Central memory CD8-positive, alpha-beta T cell (primary cell): ENCODE data around the gene OPRD1.

Source experiments
- ATAC-seq: fragments of 150-1000 bp; cut with Tn5 transposase; replicated peaks from 2 replicates; pipeline ENCODE4 v1.10.0; 2022; ENCODE audit warnings: mild to moderate bottlenecking, moderate FRiP score, moderate number of reproducible peaks; ENCODE audit not compliant: poor library complexity, severe bottlenecking; ENCODE audit errors: extremely low read depth
- DNase-seq, 2 donors: peaks; one replicate each; pipeline ENCODE4 v3.0.0; 2021; ENCODE audit warnings: low spot score in 2 of 2
- H3K27ac Mint-ChIP-seq: one replicate; pipeline ENCODE4 v1.8.0; 2022; ENCODE audit warnings: low read depth, mild to moderate bottlenecking, moderate library complexity, mixed read lengths
- H3K27me3 Mint-ChIP-seq: one replicate; pipeline ENCODE4 v1.8.0; 2022; ENCODE audit warnings: mixed read lengths
- H3K36me3 Mint-ChIP-seq: one replicate; pipeline ENCODE4 v1.8.0; 2022; ENCODE audit warnings: mild to moderate bottlenecking, moderate library complexity, mixed read lengths; ENCODE audit not compliant: insufficient read depth
- H3K4me1 Mint-ChIP-seq: one replicate; pipeline ENCODE4 v1.8.0; 2022; ENCODE audit warnings: mixed read lengths
- H3K4me3 Mint-ChIP-seq: one replicate; pipeline ENCODE4 v1.8.0; 2022; ENCODE audit warnings: mild to moderate bottlenecking, moderate library complexity, mixed read lengths
- H3K9me3 Mint-ChIP-seq: one replicate; pipeline ENCODE4 v1.8.0; 2022; ENCODE audit warnings: mixed read lengths

The OPRD1 gene

GRCh38 chr1:28885977-28886730, 74.2 kb downstream of the OPRD1 start:
- DNase-seq (no peak), ATAC-seq (no peak)
- Mint-ChIP-seq H3K36me3 (peaks cover 20% of the 10 kb centered on the region), H3K9me3 (no peaks in the 10 kb centered on the region), H3K27ac (peak overlapping the region; percentile 92), H3K4me1 (peaks cover 72% of the 10 kb centered on the region), H3K4me3 (peak overlapping the region; percentile 88), H3K27me3 (no peaks in the 10 kb centered on the region)

DNA sequence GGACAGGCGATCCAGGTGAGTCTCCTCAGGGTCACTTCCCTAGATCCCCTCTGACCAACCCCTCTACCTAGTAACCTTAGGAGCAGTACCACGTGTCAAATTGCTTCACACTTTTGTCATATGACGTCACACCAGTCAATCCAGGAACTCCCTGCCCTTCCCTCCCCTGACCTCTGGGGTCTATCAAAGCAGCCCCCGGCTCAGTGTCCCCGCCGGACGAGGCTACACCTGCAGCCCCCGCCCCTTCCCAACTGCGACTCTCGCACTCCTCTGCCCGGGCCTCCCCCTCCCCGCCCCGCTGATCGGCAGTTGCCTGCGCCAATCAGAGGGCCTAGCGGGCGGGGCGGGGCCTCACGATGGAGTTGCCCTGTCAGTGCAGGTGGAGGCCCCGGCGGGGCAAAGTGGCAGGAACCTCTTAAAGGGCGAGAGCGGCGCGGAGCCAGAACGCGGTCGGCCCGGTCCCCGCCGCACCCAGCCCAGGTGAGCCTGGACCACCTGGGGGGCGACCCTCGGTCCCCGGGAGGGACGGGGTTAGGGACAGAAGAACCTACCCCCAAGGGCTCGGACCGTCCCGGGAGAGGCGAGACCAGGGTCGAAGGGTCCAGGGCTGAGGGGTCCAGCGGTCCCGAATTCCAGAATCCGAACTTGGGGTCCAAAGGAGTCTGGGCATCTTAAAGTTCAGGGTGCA, 74.9 kb downstream of the OPRD1 start:
- peaks cover 20% of the 10 kb centered on the region for H3K36me3 Mint-ChIP-seq

GRCh38 chr1:28887419-28887834, 75.5 kb downstream of the OPRD1 start:
- peaks cover 73% of the 10 kb centered on the region for H3K4me1 Mint-ChIP-seq
- H3K27me3 Mint-ChIP-seq = no peaks in the 10 kb centered on the region
- peak overlapping the region; percentile 94 for H3K27ac Mint-ChIP-seq
- peak; percentile 38 to 61 for DNase-seq
- H3K9me3 Mint-ChIP-seq = no peaks in the 10 kb centered on the region
- peak overlapping the region; percentile 88 for H3K4me3 Mint-ChIP-seq
- peak; percentile 35 for ATAC-seq
- H3K36me3 Mint-ChIP-seq = peaks cover 20% of the 10 kb centered on the region

More for the DNA sequence above, 74.9 kb downstream of the OPRD1 start:
- peak overlapping the region; percentile 88 for H3K4me3 Mint-ChIP-seq
- H3K27me3 Mint-ChIP-seq = no peaks in the 10 kb centered on the region
- peaks cover 74% of the 10 kb centered on the region for H3K4me1 Mint-ChIP-seq
- H3K9me3 Mint-ChIP-seq = no peaks in the 10 kb centered on the region
- DNase-seq (peak; percentile 85), ATAC-seq (peak; percentile 67)
- peak overlapping the region; percentile 92 for H3K27ac Mint-ChIP-seq

DNA sequence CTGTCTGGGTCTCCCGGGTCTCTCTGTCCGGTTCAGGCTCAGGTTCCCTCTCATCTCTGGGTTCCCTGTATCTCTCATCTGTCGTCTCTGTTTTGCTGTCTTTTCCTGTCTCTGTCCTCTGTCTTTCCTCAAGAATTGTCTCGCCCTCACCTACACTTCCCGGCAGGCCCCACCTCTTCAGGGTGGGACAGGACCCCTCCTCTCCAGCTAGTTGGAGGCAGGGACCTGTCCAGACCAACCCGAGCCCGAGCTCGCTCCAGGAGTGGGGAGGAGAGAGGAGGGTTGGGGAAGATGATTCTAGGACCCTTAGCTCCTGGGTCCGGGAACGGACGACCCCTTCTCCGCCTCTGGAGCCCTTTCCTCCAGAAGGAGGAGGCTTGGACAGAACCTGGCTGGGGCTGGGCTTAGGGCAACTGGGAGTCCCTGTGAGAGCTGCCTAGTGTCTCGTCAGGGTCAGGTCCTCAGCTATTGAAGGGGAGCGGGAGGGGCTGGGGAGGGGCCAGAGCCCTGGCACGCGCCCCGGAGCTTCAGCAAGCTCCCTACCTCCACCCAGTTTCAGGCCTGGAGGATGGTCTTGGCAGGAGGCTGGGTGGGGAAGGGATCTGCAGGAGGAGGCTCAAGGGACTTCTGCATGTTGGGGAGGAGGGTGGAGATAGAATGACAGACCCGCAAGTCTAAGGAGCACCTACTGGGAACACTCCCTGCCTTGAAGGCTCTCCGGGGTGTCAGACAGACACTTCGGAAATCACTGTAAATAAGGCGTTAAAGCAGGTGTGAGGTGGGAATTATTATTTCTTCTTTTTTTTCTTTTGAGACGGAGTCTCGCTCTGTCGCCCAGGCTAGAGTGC, 76.1 kb downstream of the OPRD1 start:
- no peak for ATAC-seq
- H3K4me1 Mint-ChIP-seq = peaks cover 71% of the 10 kb centered on the region
- DNase-seq = no peak

GRCh38 chr1:28888915-28889314, 76.9 kb downstream of the OPRD1 start:
- Mint-ChIP-seq H3K9me3 (no peaks in the 10 kb centered on the region), H3K27ac (peak overlapping the region; percentile 94), H3K4me3 (peak overlapping the region; percentile 88), H3K27me3 (no peaks in the 10 kb centered on the region), H3K36me3 (peaks cover 20% of the 10 kb centered on the region), H3K4me1 (peaks cover 76% of the 10 kb centered on the region)
- DNase-seq (no peak), ATAC-seq (no peak)

More for the DNA sequence above, 76.1 kb downstream of the OPRD1 start:
- Mint-ChIP-seq H3K9me3 (no peaks in the 10 kb centered on the region), H3K27ac (peak overlapping the region; percentile 94), H3K27me3 (no peaks in the 10 kb centered on the region), H3K36me3 (peaks cover 20% of the 10 kb centered on the region), H3K4me3 (peak overlapping the region; percentile 88)

DNA sequence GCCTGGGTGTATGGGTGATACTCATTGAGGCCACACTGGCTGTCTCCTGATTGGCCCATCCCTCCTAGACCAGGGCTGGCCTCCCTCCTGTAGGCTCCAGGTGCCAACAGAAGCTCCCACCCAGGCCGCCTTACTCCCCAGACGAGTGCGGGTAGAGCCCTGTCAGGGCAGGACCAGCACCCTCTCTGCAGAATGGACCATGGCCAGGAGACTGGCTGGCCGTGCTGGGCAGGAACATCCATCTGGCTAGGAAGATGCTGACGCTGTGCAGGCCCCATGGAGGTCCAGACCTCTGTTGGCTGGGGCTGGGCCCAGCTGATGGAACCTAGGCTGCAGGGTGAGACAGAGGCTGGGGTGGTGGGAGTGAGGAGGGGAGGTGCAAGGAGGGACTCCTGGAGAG, 77.4 kb downstream of the OPRD1 start:
- ATAC-seq = no peak
- Mint-ChIP-seq H3K27ac (no peak overlapping the region), H3K4me3 (no peak overlapping the region), H3K36me3 (peaks cover 18% of the 10 kb centered on the region), H3K4me1 (peaks cover 78% of the 10 kb centered on the region), H3K9me3 (no peaks in the 10 kb centered on the region), H3K27me3 (no peaks in the 10 kb centered on the region)
- no peak for DNase-seq

- Mint-ChIP-seq H3K36me3 (peaks cover 11% of the 10 kb centered on the region), H3K27me3 (no peaks in the 10 kb centered on the region), H3K4me1 (peaks cover 69% of the 10 kb centered on the region), H3K27ac (peak overlapping the region; percentile 2), H3K9me3 (no peaks in the 10 kb centered on the region), H3K4me3 (no peak overlapping the region)
- DNase-seq (no peak), ATAC-seq (no peak)
Measured at GRCh38 chr1:28890435-28890834, 78.5 kb downstream of the OPRD1 start.

- no peak overlapping the region for H3K4me3 Mint-ChIP-seq
- H3K27me3 Mint-ChIP-seq = no peaks in the 10 kb centered on the region
- peak overlapping the region; percentile 2 for H3K27ac Mint-ChIP-seq
- DNase-seq (no peak), ATAC-seq (no peak)
- peaks cover 11% of the 10 kb centered on the region for H3K36me3 Mint-ChIP-seq
- peaks cover 69% of the 10 kb centered on the region for H3K4me1 Mint-ChIP-seq
- H3K9me3 Mint-ChIP-seq = no peaks in the 10 kb centered on the region
Measured at GRCh38 chr1:28890836-28891235, 78.9 kb downstream of the OPRD1 start.

DNA sequence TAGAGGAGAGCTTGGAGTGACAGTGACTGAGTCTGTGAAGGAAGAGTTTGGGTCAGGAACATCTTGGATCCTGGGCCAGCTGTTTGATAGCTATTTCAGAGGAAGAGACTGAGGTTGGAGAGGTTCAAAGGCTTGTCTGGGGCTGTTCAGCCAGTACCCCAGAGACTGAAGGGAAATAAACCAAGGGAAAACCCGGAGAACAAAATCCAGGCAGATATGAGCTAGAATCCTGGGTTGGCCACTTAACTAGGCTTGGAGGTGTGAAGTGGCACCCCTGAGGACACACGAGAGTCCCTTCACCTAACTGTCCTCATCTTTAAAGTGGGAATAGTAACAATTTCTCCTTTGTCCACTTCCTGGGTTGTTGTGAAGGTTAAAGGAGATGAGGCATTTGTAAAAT, 79.3 kb downstream of the OPRD1 start:
- Mint-ChIP-seq H3K4me1 (peaks cover 69% of the 10 kb centered on the region), H3K36me3 (peaks cover 11% of the 10 kb centered on the region), H3K4me3 (no peak overlapping the region), H3K27ac (peak overlapping the region; percentile 2), H3K27me3 (no peaks in the 10 kb centered on the region), H3K9me3 (no peaks in the 10 kb centered on the region)
- ATAC-seq = no peak
- no peak for DNase-seq

DNA sequence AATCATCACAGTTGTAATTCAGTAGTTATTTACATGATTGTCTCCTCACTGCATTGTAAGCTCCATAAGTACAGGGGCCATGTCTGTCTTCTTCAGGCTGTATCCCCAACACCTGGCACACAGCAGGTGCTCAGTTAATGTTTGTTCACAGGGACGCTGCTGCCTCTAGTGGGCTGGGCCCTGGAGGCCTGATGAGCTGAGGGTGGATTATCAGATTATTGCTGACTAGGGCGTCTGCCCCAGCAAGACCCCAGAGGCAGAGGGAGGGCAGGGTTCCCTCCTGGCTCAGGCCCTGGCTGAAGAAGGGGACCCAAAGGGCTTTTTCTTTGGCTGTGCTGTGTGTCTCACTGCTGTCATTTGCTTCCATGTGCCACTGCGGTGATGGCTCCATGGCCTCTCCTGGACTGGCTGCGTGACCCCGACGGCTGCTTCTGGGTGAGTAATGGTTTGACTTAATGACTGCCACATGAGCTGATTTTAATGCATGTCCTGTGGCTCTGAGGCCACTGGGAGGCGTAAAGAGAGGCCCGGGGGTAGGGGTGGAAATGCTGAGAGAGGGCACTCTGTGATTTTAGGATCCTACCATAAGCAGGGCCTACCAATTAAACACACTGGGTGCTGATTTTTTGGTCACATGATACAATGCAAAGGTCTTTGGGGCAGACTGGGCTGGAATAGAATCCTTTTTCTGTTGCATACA, 81.6 kb downstream of the OPRD1 start:
- no peaks in the 10 kb centered on the region for H3K9me3 Mint-ChIP-seq
- ATAC-seq = no peak
- no peaks in the 10 kb centered on the region for H3K27me3 Mint-ChIP-seq
- H3K36me3 Mint-ChIP-seq = peaks cover 2% of the 10 kb centered on the region
- H3K4me3 Mint-ChIP-seq = no peak overlapping the region
- H3K4me1 Mint-ChIP-seq = peaks cover 68% of the 10 kb centered on the region
- no peak overlapping the region for H3K27ac Mint-ChIP-seq
- peak in 1 of 2 donors; percentile 23 for DNase-seq

DNA sequence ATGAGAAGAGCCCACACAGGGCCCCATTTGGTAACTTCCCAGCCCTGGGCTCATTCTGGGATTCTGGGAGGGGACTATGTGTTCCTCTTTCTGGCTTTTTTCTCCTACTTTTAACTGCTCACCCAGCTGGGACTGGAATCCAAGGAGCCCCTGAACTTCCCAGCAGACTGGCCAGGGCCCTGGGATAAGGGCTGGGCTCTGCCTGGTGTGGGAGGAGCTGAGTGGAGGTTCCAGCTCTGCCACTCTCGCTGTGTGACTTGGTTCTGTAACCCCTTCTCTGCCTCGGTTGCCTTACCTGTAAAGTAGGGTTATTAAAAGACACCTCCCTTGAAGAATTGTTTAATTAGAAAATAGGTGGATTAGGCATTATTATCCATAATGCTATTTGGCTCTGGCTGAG, 82.8 kb downstream of the OPRD1 start:
- Mint-ChIP-seq H3K27ac (peak overlapping the region; percentile 39), H3K4me1 (peaks cover 68% of the 10 kb centered on the region), H3K36me3 (no peaks in the 10 kb centered on the region), H3K4me3 (no peak overlapping the region), H3K27me3 (no peaks in the 10 kb centered on the region), H3K9me3 (no peaks in the 10 kb centered on the region)
- ATAC-seq (no peak), DNase-seq (no peak)
